ENCODE measurements around the gene ARHGAP31.

DNA sequence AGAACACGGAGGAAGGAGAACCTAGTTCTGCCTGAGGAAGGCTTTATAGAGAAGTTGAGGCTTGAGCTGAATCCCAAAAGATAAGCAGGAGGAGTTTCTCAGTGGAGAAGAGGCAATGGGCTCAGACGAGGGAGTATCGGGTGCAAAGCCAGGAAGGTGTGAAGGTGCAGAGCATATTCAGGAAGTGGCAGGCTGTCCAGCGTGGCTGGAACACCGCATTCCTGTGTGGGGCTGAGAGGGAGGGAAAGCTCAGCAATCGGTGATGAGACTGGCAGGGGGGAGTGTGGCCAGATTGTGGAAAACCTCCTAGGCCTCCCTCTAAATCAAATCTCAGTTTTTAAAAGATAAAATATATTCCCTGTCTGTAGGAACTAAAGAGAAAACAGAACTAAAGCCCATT, 63.0 kb downstream of the ARHGAP31 start:
- TF ChIP-seq, protein P1, sequence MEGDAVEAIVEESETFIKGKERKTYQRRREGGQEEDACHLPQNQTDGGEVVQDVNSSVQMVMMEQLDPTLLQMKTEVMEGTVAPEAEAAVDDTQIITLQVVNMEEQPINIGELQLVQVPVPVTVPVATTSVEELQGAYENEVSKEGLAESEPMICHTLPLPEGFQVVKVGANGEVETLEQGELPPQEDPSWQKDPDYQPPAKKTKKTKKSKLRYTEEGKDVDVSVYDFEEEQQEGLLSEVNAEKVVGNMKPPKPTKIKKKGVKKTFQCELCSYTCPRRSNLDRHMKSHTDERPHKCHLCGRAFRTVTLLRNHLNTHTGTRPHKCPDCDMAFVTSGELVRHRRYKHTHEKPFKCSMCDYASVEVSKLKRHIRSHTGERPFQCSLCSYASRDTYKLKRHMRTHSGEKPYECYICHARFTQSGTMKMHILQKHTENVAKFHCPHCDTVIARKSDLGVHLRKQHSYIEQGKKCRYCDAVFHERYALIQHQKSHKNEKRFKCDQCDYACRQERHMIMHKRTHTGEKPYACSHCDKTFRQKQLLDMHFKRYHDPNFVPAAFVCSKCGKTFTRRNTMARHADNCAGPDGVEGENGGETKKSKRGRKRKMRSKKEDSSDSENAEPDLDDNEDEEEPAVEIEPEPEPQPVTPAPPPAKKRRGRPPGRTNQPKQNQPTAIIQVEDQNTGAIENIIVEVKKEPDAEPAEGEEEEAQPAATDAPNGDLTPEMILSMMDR (IDR thresholded peaks at IDR 0.05) = no peak
- no peak for TF ChIP-seq POLR2A (IDR thresholded peaks at IDR 0.05)
